ENCODE results near the gene ARIH1. TPM values are rescaled to one million over a fixed set of nuclear protein-coding genes. Genes with fewer than 3 reads are reported as not detected.

ARIH1 gene
- total and polyA plus RNA-seq, 10 of the 15 experiments (the other 5 are each of a cell fraction or from before 2014, with no cell fraction given) = 14.7 to 99.5 (median 26.5) TPM

DNA sequence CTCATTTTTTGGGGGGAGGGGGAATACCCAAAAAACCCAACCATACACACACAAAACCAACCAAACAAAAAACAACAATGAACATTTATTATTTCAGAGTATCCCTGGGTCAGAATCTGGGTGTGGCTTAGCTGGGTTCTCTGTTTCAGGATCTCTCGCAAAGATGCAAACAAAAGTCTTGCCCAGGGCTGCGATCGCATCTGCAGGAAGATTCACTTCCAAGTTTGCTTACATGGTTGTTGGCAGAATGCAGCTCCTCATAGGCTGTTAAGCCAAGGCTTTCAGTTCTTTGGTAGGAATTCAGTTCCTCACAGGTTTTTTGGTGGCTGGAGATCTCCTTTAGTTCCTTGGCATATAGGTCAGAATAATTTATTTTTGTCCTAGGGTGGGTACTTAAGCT lies 13.7 kb upstream of the ARIH1 start:
- ChIA-PET POLR2A (interaction anchor here (1.1 kb wide), 1 partner anchor 13 kb away, joined by 3 read pairs; the partner anchor contains the start of gene ARIH1), CTCF (no interaction called here), RAD21 (ENCODE audit: unreplicated experiment) (no interaction called here), SMC1A (ENCODE audit: uncharacterized antibody, unreplicated experiment) (interaction anchor here (1.2 kb wide), 1 partner anchor 13 kb away, joined by 5 read pairs; no protein-coding TSS in a partner anchor)
- intact Hi-C loops (cut with micrococcal nuclease; ENCODE audit: unreplicated experiment) (no loop called here), in situ Hi-C loops (cut with MboI) (no loop called here)
- Histone ChIP-seq H3K27ac (ENCODE audit: control insufficient read depth, insufficient read depth) (no peak overlapping the region), H2AFZ (ENCODE audit: control insufficient read depth, low read depth, low read length) (no peak overlapping the region), H3K4me1 (ENCODE audit: control insufficient read depth, insufficient read depth, low read length) (no peaks in the 10 kb centered on the region), H3K9me3 (replicated peaks; ENCODE audit: control insufficient read depth, insufficient read depth, low read length) (no peaks in the 10 kb centered on the region), H3K79me2 (ENCODE audit: control insufficient read depth, insufficient read depth, low read length) (no peaks in the 10 kb centered on the region), H3K9ac (ENCODE audit: control insufficient read depth, insufficient read depth, low read length) (no peak overlapping the region), H3K36me3 (ENCODE audit: control insufficient read depth in 2 of 2, insufficient read depth in 2 of 2, low read length in 1 of 2) (no peaks in the 10 kb centered on the region), H3K4me2 (ENCODE audit: control insufficient read depth, insufficient read depth) (no peak overlapping the region), H3K27me3 (replicated peaks in 1 of 2; ENCODE audit: control insufficient read depth in 2 of 2, insufficient read depth in 2 of 2, low read length in 1 of 2) (no peaks in the 10 kb centered on the region), H4K20me1 (ENCODE audit: control insufficient read depth, insufficient read depth) (no peaks in the 10 kb centered on the region), H3K4me3 (no peak overlapping the region)
- BruUV-seq (replicated peaks) = no TSS peak
- WGBS (ENCODE audit: insufficient coverage, insufficient replicate concordance, low lambda C conversion rate, missing lambda C conversion rate) = 92% methylated on average over 3 of the region's 3 CpGs
- ATAC-seq (no peak), DNase-seq (ENCODE audit: low read depth, low spot score) (no peak), FAIRE-seq (no peak)
- TF ChIP-seq, protein P1, sequence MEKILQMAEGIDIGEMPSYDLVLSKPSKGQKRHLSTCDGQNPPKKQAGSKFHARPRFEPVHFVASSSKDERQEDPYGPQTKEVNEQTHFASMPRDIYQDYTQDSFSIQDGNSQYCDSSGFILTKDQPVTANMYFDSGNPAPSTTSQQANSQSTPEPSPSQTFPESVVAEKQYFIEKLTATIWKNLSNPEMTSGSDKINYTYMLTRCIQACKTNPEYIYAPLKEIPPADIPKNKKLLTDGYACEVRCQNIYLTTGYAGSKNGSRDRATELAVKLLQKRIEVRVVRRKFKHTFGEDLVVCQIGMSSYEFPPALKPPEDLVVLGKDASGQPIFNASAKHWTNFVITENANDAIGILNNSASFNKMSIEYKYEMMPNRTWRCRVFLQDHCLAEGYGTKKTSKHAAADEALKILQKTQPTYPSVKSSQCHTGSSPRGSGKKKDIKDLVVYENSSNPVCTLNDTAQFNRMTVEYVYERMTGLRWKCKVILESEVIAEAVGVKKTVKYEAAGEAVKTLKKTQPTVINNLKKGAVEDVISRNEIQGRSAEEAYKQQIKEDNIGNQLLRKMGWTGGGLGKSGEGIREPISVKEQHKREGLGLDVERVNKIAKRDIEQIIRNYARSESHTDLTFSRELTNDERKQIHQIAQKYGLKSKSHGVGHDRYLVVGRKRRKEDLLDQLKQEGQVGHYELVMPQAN (conservative IDR thresholded peaks at IDR 0.05) = no peak
- TF ChIP-seq GABPA (IDR thresholded peaks at IDR 0.05; ENCODE audit: low read depth) (no peak), CHD4 (IDR thresholded peaks at IDR 0.05) (no peak), EGR1 (IDR thresholded peaks at IDR 0.05; ENCODE audit: borderline replicate concordance in 1 of 2, low read depth in 2 of 2, low read length in 2 of 2) (no peak), ZNF384 (IDR thresholded peaks at IDR 0.05; ENCODE audit: borderline replicate concordance, low read depth, low read length) (no peak), MXI1 (IDR thresholded peaks at IDR 0.05; ENCODE audit: low read depth, low read length) (no peak), CREB1 (IDR thresholded peaks at IDR 0.05; ENCODE audit: low read depth) (no peak), ZNF622 (IDR thresholded peaks at IDR 0.05) (no peak), NR2C1 (IDR thresholded peaks at IDR 0.05) (no peak), NFXL1 (IDR thresholded peaks at IDR 0.05; ENCODE audit: borderline replicate concordance) (no peak)
- TF ChIP-seq, protein P2, sequence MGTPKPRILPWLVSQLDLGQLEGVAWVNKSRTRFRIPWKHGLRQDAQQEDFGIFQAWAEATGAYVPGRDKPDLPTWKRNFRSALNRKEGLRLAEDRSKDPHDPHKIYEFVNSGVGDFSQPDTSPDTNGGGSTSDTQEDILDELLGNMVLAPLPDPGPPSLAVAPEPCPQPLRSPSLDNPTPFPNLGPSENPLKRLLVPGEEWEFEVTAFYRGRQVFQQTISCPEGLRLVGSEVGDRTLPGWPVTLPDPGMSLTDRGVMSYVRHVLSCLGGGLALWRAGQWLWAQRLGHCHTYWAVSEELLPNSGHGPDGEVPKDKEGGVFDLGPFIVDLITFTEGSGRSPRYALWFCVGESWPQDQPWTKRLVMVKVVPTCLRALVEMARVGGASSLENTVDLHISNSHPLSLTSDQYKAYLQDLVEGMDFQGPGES (IDR thresholded peaks at IDR 0.05) = no peak
- TF ChIP-seq, protein P3, sequence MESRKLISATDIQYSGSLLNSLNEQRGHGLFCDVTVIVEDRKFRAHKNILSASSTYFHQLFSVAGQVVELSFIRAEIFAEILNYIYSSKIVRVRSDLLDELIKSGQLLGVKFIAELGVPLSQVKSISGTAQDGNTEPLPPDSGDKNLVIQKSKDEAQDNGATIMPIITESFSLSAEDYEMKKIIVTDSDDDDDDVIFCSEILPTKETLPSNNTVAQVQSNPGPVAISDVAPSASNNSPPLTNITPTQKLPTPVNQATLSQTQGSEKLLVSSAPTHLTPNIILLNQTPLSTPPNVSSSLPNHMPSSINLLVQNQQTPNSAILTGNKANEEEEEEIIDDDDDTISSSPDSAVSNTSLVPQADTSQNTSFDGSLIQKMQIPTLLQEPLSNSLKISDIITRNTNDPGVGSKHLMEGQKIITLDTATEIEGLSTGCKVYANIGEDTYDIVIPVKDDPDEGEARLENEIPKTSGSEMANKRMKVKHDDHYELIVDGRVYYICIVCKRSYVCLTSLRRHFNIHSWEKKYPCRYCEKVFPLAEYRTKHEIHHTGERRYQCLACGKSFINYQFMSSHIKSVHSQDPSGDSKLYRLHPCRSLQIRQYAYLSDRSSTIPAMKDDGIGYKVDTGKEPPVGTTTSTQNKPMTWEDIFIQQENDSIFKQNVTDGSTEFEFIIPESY (IDR thresholded peaks at IDR 0.05) = no peak
- TF ChIP-seq, protein P4, sequence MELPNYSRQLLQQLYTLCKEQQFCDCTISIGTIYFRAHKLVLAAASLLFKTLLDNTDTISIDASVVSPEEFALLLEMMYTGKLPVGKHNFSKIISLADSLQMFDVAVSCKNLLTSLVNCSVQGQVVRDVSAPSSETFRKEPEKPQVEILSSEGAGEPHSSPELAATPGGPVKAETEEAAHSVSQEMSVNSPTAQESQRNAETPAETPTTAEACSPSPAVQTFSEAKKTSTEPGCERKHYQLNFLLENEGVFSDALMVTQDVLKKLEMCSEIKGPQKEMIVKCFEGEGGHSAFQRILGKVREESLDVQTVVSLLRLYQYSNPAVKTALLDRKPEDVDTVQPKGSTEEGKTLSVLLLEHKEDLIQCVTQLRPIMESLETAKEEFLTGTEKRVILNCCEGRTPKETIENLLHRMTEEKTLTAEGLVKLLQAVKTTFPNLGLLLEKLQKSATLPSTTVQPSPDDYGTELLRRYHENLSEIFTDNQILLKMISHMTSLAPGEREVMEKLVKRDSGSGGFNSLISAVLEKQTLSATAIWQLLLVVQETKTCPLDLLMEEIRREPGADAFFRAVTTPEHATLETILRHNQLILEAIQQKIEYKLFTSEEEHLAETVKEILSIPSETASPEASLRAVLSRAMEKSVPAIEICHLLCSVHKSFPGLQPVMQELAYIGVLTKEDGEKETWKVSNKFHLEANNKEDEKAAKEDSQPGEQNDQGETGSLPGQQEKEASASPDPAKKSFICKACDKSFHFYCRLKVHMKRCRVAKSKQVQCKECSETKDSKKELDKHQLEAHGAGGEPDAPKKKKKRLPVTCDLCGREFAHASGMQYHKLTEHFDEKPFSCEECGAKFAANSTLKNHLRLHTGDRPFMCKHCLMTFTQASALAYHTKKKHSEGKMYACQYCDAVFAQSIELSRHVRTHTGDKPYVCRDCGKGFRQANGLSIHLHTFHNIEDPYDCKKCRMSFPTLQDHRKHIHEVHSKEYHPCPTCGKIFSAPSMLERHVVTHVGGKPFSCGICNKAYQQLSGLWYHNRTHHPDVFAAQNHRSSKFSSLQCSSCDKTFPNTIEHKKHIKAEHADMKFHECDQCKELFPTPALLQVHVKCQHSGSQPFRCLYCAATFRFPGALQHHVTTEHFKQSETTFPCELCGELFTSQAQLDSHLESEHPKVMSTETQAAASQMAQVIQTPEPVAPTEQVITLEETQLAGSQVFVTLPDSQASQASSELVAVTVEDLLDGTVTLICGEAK (IDR thresholded peaks at IDR 0.05; ENCODE audit: borderline replicate concordance) = no peak
- TF ChIP-seq, protein P5, sequence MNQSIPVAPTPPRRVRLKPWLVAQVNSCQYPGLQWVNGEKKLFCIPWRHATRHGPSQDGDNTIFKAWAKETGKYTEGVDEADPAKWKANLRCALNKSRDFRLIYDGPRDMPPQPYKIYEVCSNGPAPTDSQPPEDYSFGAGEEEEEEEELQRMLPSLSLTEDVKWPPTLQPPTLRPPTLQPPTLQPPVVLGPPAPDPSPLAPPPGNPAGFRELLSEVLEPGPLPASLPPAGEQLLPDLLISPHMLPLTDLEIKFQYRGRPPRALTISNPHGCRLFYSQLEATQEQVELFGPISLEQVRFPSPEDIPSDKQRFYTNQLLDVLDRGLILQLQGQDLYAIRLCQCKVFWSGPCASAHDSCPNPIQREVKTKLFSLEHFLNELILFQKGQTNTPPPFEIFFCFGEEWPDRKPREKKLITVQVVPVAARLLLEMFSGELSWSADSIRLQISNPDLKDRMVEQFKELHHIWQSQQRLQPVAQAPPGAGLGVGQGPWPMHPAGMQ (IDR thresholded peaks at IDR 0.05; ENCODE audit: borderline replicate concordance) = no peak

Data from GM12878 (cell line).